K562 (cell line): ENCODE data around the gene MRPL52. TPM values are rescaled to one million over a fixed set of nuclear protein-coding genes. Genes with fewer than 3 reads are reported as not detected.

Experiments used
- ATF1 ChIP-seq, 2 experiments: fragments of 450-650 bp in 1 of 2; IDR thresholded peaks; 2 replicates each; pipeline ENCODE4 v1.6.1; 2016; ENCODE audit warnings: missing compliant biosample characterization in 1 of 2, missing genetic modification characterization in 1 of 2
- BACH1 ChIP-seq: fragments of 200-800 bp; sonication (Bioruptor generic); IDR thresholded peaks from 2 replicates; pipeline ENCODE4 v1.6.1; 2016; ENCODE audit warnings: missing genetic modification characterization, missing compliant biosample characterization
- BHLHE40 ChIP-seq: IDR thresholded peaks from 2 replicates; pipeline ENCODE4 v1.6.1; 2011; ENCODE audit warnings: low read length, improper control_type of control experiment
- CBFA2T3 ChIP-seq: fragments of 450-650 bp; IDR thresholded peaks from 2 replicates; pipeline ENCODE4 v1.6.1; 2017
- CTBP1 ChIP-seq: fragments of 450-650 bp; IDR thresholded peaks from 2 replicates; pipeline ENCODE4 v1.6.1; 2016; ENCODE audit warnings: borderline replicate concordance
- CXXC5 ChIP-seq: fragments of 250-450 bp; sonication (Bioruptor Pico); IDR thresholded peaks from 2 replicates; pipeline ENCODE4 v1.8.0; 2022; ENCODE audit warnings: inconsistent platforms, mild to moderate bottlenecking, moderate library complexity
- DPF2 ChIP-seq: fragments of 450-650 bp; IDR thresholded peaks from 2 replicates; pipeline ENCODE4 v1.6.1; 2016
- FOSL1 ChIP-seq: fragments of 200-800 bp; sonication (Bioruptor generic); conservative IDR thresholded peaks from 2 replicates; pipeline ENCODE4 v1.6.1; 2016; ENCODE audit warnings: missing genetic modification characterization, missing compliant biosample characterization
- GTF2E2 ChIP-seq: fragments of 200-800 bp; sonication (Bioruptor generic); IDR thresholded peaks from 2 replicates; pipeline ENCODE4 v1.6.1; 2016; ENCODE audit warnings: missing genetic modification characterization, missing compliant biosample characterization
- HDAC3 ChIP-seq: fragments of 450-650 bp; IDR thresholded peaks from 2 replicates; pipeline ENCODE4 v1.6.1; 2018; ENCODE audit warnings: borderline replicate concordance, mild to moderate bottlenecking, moderate library complexity; ENCODE audit not compliant: partially characterized antibody
- HEY1 ChIP-seq: fragments of 250-450 bp; sonication (Bioruptor Pico); IDR thresholded peaks from 2 replicates; pipeline ENCODE4 v1.5.0; 2020; ENCODE audit warnings: mild to moderate bottlenecking, moderate library complexity, borderline replicate concordance
- KAT7 ChIP-seq: sonication (generic); formaldehyde crosslinking; IDR thresholded peaks from 2 replicates; pipeline ENCODE4 v1.8.0; 2022; ENCODE audit warnings: missing genetic modification reagents, mild to moderate bottlenecking, borderline replicate concordance
- MAFF ChIP-seq: IDR thresholded peaks from 2 replicates; pipeline ENCODE4 v1.6.1; 2012; ENCODE audit warnings: low read length, improper control_type of control experiment
- MAFG ChIP-seq: fragments of 450-650 bp; conservative IDR thresholded peaks from 2 replicates; pipeline ENCODE4 v1.6.1; 2016; ENCODE audit warnings: missing genetic modification characterization, missing compliant biosample characterization
- MAFK ChIP-seq: IDR thresholded peaks from 2 replicates; pipeline ENCODE4 v1.6.1; 2011; ENCODE audit warnings: low read length, improper control_type of control experiment
- MCM2 ChIP-seq: fragments of 450-650 bp; IDR thresholded peaks from 2 replicates; pipeline ENCODE4 v1.6.1; 2017; ENCODE audit warnings: low read depth, mild to moderate bottlenecking
- SMAD4 ChIP-seq: fragments of 250-450 bp; sonication (Bioruptor Pico); conservative IDR thresholded peaks from 2 replicates; pipeline ENCODE4 v1.8.0; 2021; ENCODE audit warnings: inconsistent platforms, mild to moderate bottlenecking, moderate library complexity
- SMARCA4 ChIP-seq: fragments of 450-650 bp; IDR thresholded peaks from 2 replicates; pipeline ENCODE4 v1.6.1; 2016
- SMARCE1 ChIP-seq: fragments of 450-650 bp; IDR thresholded peaks from 2 replicates; pipeline ENCODE4 v1.7.1; 2016; ENCODE audit warnings: mild to moderate bottlenecking
- TAL1 ChIP-seq: fragments of 450-650 bp; IDR thresholded peaks from 2 replicates; pipeline ENCODE4 v1.6.1; 2016; ENCODE audit warnings: mild to moderate bottlenecking
- U2AF2 ChIP-seq: fragments of 200-400 bp; formaldehyde crosslinking; optimal IDR thresholded peaks from 2 replicates; pipeline ENCODE3; 2017; ENCODE audit warnings: low read depth, mild to moderate bottlenecking, low read length
- YY1 ChIP-seq, 3 experiments: IDR thresholded peaks; 2 replicates each; pipeline ENCODE4 v1.6.1; 2011; ENCODE audit warnings: low read length in 2 of 3, mild to moderate bottlenecking in 2 of 3, moderate library complexity in 2 of 3, borderline replicate concordance in 1 of 3, control low read depth in 1 of 3, low read depth in 1 of 3; ENCODE audit not compliant: insufficient read depth in 3 of 3, insufficient replicate concordance in 2 of 3, control insufficient read depth in 1 of 3, insufficient read length in 1 of 3; ENCODE audit errors: extremely low read depth in 1 of 3
- ZBED1 ChIP-seq: IDR thresholded peaks from 2 replicates; pipeline ENCODE4 v1.6.1; 2014
- ZBTB17 ChIP-seq: fragments of 450-650 bp; formaldehyde crosslinking; IDR thresholded peaks from 2 replicates; pipeline ENCODE4 v1.4.0; 2020; ENCODE audit warnings: mild to moderate bottlenecking
- ZNF184 ChIP-seq: sonication (generic); formaldehyde crosslinking; IDR thresholded peaks from 2 replicates; pipeline ENCODE4 v1.5.0; 2020; ENCODE audit warnings: missing genetic modification reagents
- polyA plus RNA-seq, 8 experiments: library from polyadenylated mRNA; depleted of rRNA in 4 of 8; stranded (reverse) in 5 of 8; unstranded in 3 of 8; fragments of >200 nt; fragmentation: Nextera tagmentation in 2 of 8; fragmentation: Illumina TruSeq in 1 of 8; extraction: Ambion mirVana in 2 of 8; extraction: Trizol in 1 of 8; gene quantifications; 2 replicates each; pipeline versions ENCODE4 v1.2.1 to v1.2.3, GENCODE V29; 2011 to 2014; ENCODE audit warnings: inconsistent platforms in 1 of 8, missing spikeins in 1 of 8
- total RNA-seq, 7 experiments: library from RNA; depleted of rRNA in 6 of 7; stranded (reverse); fragments of >200 nt in 6 of 7; fragmentation: Illumina TruSeq in 2 of 7; extraction: Trizol in 2 of 7; gene quantifications; 2 replicates each; pipeline versions ENCODE4 v1.2.1 to v1.2.3, GENCODE V29; 2011 to 2021; ENCODE audit warnings: low replicate concordance in 1 of 7
- TF ChIP-seq, protein P1 (sequence below): fragments of 450-650 bp; conservative IDR thresholded peaks from 2 replicates; pipeline ENCODE4 v1.6.1; 2016; ENCODE audit warnings: missing genetic modification characterization, low read depth, mild to moderate bottlenecking, missing compliant biosample characterization, moderate library complexity
- TF ChIP-seq, protein P2 (sequence below): fragments of 200-800 bp; sonication (Bioruptor generic); IDR thresholded peaks from 2 replicates; pipeline ENCODE4 v1.6.1; 2017; ENCODE audit warnings: missing genetic modification characterization, missing compliant biosample characterization
- TF ChIP-seq, protein P3 (sequence below): fragments of 250-450 bp; sonication (Bioruptor Pico); IDR thresholded peaks from 2 replicates; pipeline ENCODE4 v1.8.0; 2022; ENCODE audit warnings: inconsistent platforms, mild to moderate bottlenecking, moderate library complexity, borderline replicate concordance

The MRPL52 gene
- total and polyA plus RNA-seq, 9 of the 15 experiments (the other 6 are each of a cell fraction or from before 2014, with no cell fraction given), result 56.5 to 213 (median 168) TPM

DNA sequence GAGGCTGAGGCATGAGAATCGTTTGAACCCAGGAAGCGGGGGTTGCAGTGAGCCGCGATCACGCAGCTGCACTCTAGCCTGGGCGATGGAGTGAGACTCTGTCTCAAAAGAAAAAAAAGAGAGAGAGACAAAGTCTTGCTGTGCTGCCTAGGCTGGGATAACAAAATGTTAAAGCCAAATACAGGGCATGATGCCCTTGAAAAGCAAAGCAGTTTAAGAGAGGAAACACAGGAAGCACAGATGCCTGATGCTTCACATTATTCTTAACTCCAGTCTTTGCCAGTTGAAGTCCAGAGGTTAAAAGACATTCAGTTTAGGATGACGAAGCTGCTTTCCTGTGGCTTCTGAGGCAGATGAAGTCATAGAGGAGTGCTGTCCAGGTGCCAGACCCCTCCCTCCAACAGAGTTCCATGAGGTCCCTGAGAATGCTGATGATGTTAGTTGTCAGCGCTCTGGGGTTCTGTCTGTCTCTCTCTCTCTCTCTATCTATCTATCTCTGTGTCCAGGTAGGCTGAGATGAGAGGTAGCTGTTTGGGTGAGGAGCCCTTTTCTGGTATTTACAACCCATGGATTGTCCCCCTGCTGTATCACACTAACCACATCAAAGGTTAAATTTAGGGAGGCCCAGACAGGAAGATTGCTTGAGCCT, 4.9 kb upstream of the MRPL52 start (continued):
- TF ChIP-seq CBFA2T3, result peak; percentile 41; the same call in 1 of the 2 replicates
- TF ChIP-seq ZBTB17, result 0 out of 2 replicates have a peak, but pooled peaks have one; percentile 37
- peak; percentile 62; the same call in 1 of the 2 replicates for TF ChIP-seq SMARCE1
- TF ChIP-seq MAFG (tag), result peak; percentile 76
- TF ChIP-seq HEY1 (CRISPR knock-in tag), result no peak
- TF ChIP-seq, protein P1, sequence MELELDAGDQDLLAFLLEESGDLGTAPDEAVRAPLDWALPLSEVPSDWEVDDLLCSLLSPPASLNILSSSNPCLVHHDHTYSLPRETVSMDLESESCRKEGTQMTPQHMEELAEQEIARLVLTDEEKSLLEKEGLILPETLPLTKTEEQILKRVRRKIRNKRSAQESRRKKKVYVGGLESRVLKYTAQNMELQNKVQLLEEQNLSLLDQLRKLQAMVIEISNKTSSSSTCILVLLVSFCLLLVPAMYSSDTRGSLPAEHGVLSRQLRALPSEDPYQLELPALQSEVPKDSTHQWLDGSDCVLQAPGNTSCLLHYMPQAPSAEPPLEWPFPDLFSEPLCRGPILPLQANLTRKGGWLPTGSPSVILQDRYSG (tag), result no peak
- TF ChIP-seq MCM2, result no peak
- no peak for TF ChIP-seq ZBED1
- TF ChIP-seq, protein P2, sequence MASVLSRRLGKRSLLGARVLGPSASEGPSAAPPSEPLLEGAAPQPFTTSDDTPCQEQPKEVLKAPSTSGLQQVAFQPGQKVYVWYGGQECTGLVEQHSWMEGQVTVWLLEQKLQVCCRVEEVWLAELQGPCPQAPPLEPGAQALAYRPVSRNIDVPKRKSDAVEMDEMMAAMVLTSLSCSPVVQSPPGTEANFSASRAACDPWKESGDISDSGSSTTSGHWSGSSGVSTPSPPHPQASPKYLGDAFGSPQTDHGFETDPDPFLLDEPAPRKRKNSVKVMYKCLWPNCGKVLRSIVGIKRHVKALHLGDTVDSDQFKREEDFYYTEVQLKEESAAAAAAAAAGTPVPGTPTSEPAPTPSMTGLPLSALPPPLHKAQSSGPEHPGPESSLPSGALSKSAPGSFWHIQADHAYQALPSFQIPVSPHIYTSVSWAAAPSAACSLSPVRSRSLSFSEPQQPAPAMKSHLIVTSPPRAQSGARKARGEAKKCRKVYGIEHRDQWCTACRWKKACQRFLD (CRISPR knock-in tag), result no peak
- TF ChIP-seq CXXC5, result 0 out of 2 replicates have a peak, but pooled peaks have one; percentile 17
- no peak for TF ChIP-seq U2AF2
- peak; percentile 36; the same call in 1 of the 2 replicates for TF ChIP-seq BACH1 (tag)
- TF ChIP-seq SMAD4 (CRISPR knock-in tag), result no peak; the same call in 1 of the 2 replicates
- no peak for TF ChIP-seq GTF2E2
- peak; percentile 40; the same call in 1 of the 2 replicates for TF ChIP-seq SMARCA4
- TF ChIP-seq MAFF, result peak; percentile 66
- peak; percentile 20; the same call in 1 of the 2 replicates for TF ChIP-seq BHLHE40
- no peak for TF ChIP-seq ATF1 (CRISPR knock-in tag; IDR thresholded peaks at IDR 0.05)
- TF ChIP-seq ATF1 (tag; IDR thresholded peaks at IDR 0.05), result peak; percentile 59
- peak; percentile 79 for TF ChIP-seq CTBP1
- TF ChIP-seq TAL1, result no peak
- TF ChIP-seq HDAC3, result no peak
- peak; percentile 81 for TF ChIP-seq DPF2
- no peak for TF ChIP-seq YY1 (IDR thresholded peaks at IDR 0.05; ENCODE audit: borderline replicate concordance in 1 of 3, control insufficient read depth in 1 of 3, extremely low read depth in 1 of 3, insufficient read depth in 3 of 3, insufficient read length in 1 of 3, insufficient replicate concordance in 2 of 3, low read depth in 1 of 3, low read length in 2 of 3)
- TF ChIP-seq FOSL1 (tag), result peak; percentile 56; the same call in 1 of the 2 replicates
- TF ChIP-seq KAT7 (CRISPR knock-in tag), result no peak
- TF ChIP-seq, protein P3, sequence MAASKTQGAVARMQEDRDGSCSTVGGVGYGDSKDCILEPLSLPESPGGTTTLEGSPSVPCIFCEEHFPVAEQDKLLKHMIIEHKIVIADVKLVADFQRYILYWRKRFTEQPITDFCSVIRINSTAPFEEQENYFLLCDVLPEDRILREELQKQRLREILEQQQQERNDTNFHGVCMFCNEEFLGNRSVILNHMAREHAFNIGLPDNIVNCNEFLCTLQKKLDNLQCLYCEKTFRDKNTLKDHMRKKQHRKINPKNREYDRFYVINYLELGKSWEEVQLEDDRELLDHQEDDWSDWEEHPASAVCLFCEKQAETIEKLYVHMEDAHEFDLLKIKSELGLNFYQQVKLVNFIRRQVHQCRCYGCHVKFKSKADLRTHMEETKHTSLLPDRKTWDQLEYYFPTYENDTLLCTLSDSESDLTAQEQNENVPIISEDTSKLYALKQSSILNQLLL (CRISPR knock-in tag), result no peak
- no peak for TF ChIP-seq ZNF184 (CRISPR knock-in tag)
- peak; percentile 74 for TF ChIP-seq MAFK
